Fibroblast of lung (primary cell): ENCODE measurements around the gene SLC39A10. TPM values are rescaled to one million over a fixed set of nuclear protein-coding genes. Genes with fewer than 3 reads are reported as not detected.

ENCODE experiments used
- DNase-seq, 2 donors: peaks; one replicate each; pipeline versions ENCODE4 v3.0.0 to v3.0.0-alpha.2; 2010; ENCODE audit warnings: low read depth in 2 of 2
- H2AFZ ChIP-seq: 2 replicates; pipeline ENCODE4 v1.5.1; 2012; ENCODE audit warnings: low read length, control low read depth, inconsistent platforms
- H3K27ac ChIP-seq: 2 replicates; pipeline ENCODE4 v1.5.1; 2011; ENCODE audit warnings: low read length, control low read depth; ENCODE audit not compliant: insufficient read depth
- H3K27me3 ChIP-seq: 2 replicates; pipeline ENCODE4 v1.5.1; 2011; ENCODE audit warnings: mild to moderate bottlenecking, low read length; ENCODE audit not compliant: control insufficient read depth, insufficient read depth
- H3K36me3 ChIP-seq: 2 replicates; pipeline ENCODE4 v1.5.1; 2011; ENCODE audit warnings: low read length; ENCODE audit not compliant: control insufficient read depth, insufficient read depth
- H3K4me1 ChIP-seq: 2 replicates; pipeline ENCODE4 v1.5.1; 2011; ENCODE audit warnings: low read length; ENCODE audit not compliant: control insufficient read depth, insufficient read depth; ENCODE audit errors: extremely low read depth
- H3K4me2 ChIP-seq: 2 replicates; pipeline ENCODE4 v1.5.1; 2011; ENCODE audit warnings: low read length, control low read depth; ENCODE audit not compliant: insufficient read depth; ENCODE audit errors: extremely low read depth
- H3K4me3 ChIP-seq, 4 experiments: fragments of 200-600 bp in 1 of 4; sonication (generic) in 1 of 4; replicated peaks in 1 of 4; 2 replicates each; pipeline ENCODE4 v1.5.1; 2011 to 2016; ENCODE audit warnings: low read length in 4 of 4, low read depth in 3 of 4, mild to moderate bottlenecking in 3 of 4, control low read depth in 2 of 4, inconsistent platforms in 1 of 4, mixed read lengths in 1 of 4; ENCODE audit not compliant: insufficient read depth in 1 of 4; ENCODE audit errors: control extremely low read depth in 1 of 4
- H3K79me2 ChIP-seq: 2 replicates; pipeline ENCODE4 v1.5.1; 2012; ENCODE audit warnings: mild to moderate bottlenecking, low read length, inconsistent platforms; ENCODE audit not compliant: control insufficient read depth, insufficient read depth
- H3K9ac ChIP-seq: 2 replicates; pipeline ENCODE4 v1.5.1; 2011; ENCODE audit warnings: mild to moderate bottlenecking, low read length, control low read depth; ENCODE audit not compliant: insufficient read depth
- H3K9me3 ChIP-seq: 2 replicates; pipeline ENCODE4 v1.5.1; 2012; ENCODE audit warnings: low read depth, low read length; ENCODE audit not compliant: control insufficient read depth, insufficient read depth
- H4K20me1 ChIP-seq: 2 replicates; pipeline ENCODE4 v1.5.1; 2011; ENCODE audit warnings: low read length; ENCODE audit not compliant: control insufficient read depth, insufficient read depth; ENCODE audit errors: extremely low read depth
- EZH2 ChIP-seq: IDR thresholded peaks from 2 replicates; pipeline ENCODE4 v1.5.1; 2012; ENCODE audit warnings: low read length, control low read depth, mild to moderate bottlenecking; ENCODE audit errors: missing control alignments
- polyA plus RNA-seq, 2 donors: library from polyadenylated mRNA; depleted of rRNA in 1 of 2; stranded (reverse) in 1 of 2; unstranded in 1 of 2; fragments of >200 nt; gene quantifications; 2 replicates each; pipeline ENCODE4 v1.2.1, GENCODE V29; 2011 to 2012; ENCODE audit warnings: missing spikeins in 1 of 2
- total RNA-seq: library from RNA; depleted of rRNA; stranded (reverse); fragments of >200 nt; gene quantifications from 2 replicates; pipeline ENCODE4 v1.2.1, GENCODE V29; 2014
- TF ChIP-seq, protein P1 (sequence below), 2 donors: IDR thresholded peaks in 1 of 2; conservative IDR thresholded peaks in 1 of 2; 1 replicate in 1 of 2; 2 replicates in 1 of 2; pipeline ENCODE4 v1.5.1; 2011 to 2012; ENCODE audit warnings: low read length in 2 of 2, control low read depth in 1 of 2, inconsistent platforms in 1 of 2, low read depth in 1 of 2, mild to moderate bottlenecking in 1 of 2

Gene SLC39A10
- total and polyA plus RNA-seq, 2 donors (not counting 1 experiment from before 2014, with no cell fraction given) = 36.9 to 77.0 TPM

DNA sequence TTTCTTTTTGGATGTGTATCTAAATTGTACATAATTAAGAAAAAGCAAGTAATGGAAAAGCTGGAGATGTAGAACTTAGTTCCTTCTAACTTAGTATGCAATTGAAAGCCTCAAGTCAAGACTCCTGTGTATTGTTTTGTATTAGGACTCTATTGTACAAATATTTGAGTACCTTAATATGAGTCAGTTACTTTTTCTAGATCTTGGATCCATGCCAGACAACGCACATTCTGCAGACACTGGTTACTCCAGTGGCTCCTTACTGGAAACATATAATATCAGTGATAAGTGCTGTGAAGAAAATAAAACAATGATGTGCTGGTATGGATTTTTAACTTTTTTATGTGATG lies 1.5 kb downstream of the SLC39A10 start:
- DNase-seq = peak; percentile 79 to 88
- Histone ChIP-seq H3K4me2 (peak overlapping the region; percentile 92), H3K27ac (peak overlapping the region; percentile 98), H3K36me3 (no peaks in the 10 kb centered on the region), H3K4me3 (peak overlapping the region; percentile 65 to 95 (median 75)), H3K27me3 (no peaks in the 10 kb centered on the region), H3K9me3 (no peaks in the 10 kb centered on the region), H2AFZ (no peak overlapping the region), H3K9ac (peak overlapping the region; percentile 99), H3K4me1 (peaks cover 12% of the 10 kb centered on the region), H4K20me1 (no peaks in the 10 kb centered on the region), H3K79me2 (peaks cover 53% of the 10 kb centered on the region)
- TF ChIP-seq, protein P1, sequence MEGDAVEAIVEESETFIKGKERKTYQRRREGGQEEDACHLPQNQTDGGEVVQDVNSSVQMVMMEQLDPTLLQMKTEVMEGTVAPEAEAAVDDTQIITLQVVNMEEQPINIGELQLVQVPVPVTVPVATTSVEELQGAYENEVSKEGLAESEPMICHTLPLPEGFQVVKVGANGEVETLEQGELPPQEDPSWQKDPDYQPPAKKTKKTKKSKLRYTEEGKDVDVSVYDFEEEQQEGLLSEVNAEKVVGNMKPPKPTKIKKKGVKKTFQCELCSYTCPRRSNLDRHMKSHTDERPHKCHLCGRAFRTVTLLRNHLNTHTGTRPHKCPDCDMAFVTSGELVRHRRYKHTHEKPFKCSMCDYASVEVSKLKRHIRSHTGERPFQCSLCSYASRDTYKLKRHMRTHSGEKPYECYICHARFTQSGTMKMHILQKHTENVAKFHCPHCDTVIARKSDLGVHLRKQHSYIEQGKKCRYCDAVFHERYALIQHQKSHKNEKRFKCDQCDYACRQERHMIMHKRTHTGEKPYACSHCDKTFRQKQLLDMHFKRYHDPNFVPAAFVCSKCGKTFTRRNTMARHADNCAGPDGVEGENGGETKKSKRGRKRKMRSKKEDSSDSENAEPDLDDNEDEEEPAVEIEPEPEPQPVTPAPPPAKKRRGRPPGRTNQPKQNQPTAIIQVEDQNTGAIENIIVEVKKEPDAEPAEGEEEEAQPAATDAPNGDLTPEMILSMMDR (conservative IDR thresholded peaks at IDR 0.05 in 1 of 2, IDR thresholded peaks at IDR 0.05 in 1 of 2; ENCODE audit: low read depth in 1 of 2, low read length in 2 of 2) = no peak
- TF ChIP-seq EZH2 = no peak

DNA sequence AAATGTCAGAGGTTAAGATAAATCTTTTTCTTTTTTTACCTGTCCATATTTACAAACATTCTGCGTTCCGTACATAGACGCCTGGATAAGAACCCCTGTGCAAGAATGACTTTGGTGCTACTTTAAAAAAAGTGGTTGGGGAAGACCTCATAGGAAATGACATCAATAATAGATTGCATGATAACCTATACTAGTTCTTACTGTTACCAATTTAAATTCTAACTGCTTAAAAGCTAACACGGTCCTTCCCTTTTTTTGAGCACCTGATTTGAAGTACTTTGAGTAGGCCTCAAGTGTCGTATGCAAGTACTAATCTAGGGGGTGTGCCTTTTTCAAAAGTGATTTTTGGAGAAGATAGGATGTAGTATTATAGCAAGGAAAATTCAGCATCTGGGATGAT lies 2.1 kb downstream of the SLC39A10 start:
- peak overlapping the region; percentile 46 for H3K27ac ChIP-seq

DNA sequence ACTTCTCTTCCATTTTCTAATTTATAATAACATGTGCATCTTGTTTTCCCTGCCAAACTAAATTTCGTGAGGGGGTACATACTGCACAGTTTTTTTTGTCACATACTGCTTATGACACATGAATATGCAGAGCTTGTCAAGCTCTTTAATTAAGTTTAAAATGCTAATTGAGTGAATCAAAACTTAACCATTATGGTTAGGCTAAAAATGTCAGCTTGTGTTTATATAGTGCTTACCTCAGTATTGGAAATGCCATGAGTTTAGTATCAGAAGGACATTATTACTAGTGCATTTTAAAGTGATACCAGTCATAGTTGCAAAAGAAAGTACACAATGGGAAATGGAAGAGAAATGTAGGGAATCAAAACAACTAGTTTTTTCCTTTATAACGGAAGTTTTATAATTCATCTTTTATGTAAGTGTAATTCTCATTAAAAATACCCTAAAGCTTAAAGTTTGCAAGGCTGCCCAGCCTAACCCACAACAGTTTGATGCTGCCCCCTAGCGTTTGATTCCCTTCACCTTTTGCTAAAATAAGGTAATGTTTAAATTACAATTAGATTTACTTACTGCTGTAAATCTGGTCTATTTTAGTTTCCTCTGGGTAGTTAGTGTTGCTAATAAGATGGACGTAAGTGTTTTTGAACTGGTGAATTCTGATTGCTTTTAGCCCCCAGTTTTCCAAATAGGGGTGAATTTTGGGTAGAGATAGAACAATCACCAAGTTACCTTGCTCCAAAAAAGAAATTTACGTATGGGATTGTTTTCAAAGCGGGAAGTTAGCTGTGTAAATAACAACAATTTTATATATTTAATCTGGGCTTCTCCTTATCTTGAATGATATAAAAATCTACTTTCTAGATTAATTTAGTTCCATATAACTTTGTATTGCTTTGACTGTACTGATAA lies 3.2 kb downstream of the SLC39A10 start:
- Histone ChIP-seq H3K4me1 (peaks cover 12% of the 10 kb centered on the region), H3K4me3 (peak overlapping the region; percentile 65 to 95 (median 75)), H3K27ac (peak overlapping the region; percentile 46), H3K9me3 (no peaks in the 10 kb centered on the region), H3K27me3 (no peaks in the 10 kb centered on the region), H4K20me1 (no peaks in the 10 kb centered on the region), H2AFZ (no peak overlapping the region), H3K36me3 (no peaks in the 10 kb centered on the region), H3K79me2 (peaks cover 55% of the 10 kb centered on the region), H3K4me2 (peak overlapping the region; percentile 92), H3K9ac (no peak overlapping the region)
- peak; percentile 63 to 87 for DNase-seq
- no peak for TF ChIP-seq EZH2
- TF ChIP-seq, protein P1 (conservative IDR thresholded peaks at IDR 0.05 in 1 of 2, IDR thresholded peaks at IDR 0.05 in 1 of 2; ENCODE audit: low read depth in 1 of 2, low read length in 2 of 2) = peak; percentile 76 to 82

More for the DNA sequence above, 2.1 kb downstream of the SLC39A10 start:
- Histone ChIP-seq H2AFZ (no peak overlapping the region), H3K79me2 (peaks cover 53% of the 10 kb centered on the region), H3K4me2 (peak overlapping the region; percentile 92), H3K27me3 (no peaks in the 10 kb centered on the region), H3K4me3 (peak overlapping the region; percentile 65 to 95 (median 75)), H3K9ac (peak overlapping the region; percentile 1), H3K4me1 (peaks cover 12% of the 10 kb centered on the region), H4K20me1 (no peaks in the 10 kb centered on the region), H3K9me3 (no peaks in the 10 kb centered on the region), H3K36me3 (no peaks in the 10 kb centered on the region)
- TF ChIP-seq, protein P1 (conservative IDR thresholded peaks at IDR 0.05 in 1 of 2, IDR thresholded peaks at IDR 0.05 in 1 of 2; ENCODE audit: low read depth in 1 of 2, low read length in 2 of 2) = no peak
- TF ChIP-seq EZH2 = no peak
- peak; percentile 36 for DNase-seq
